ENCODE results near the gene IRF4. TPM values are rescaled to one million over a fixed set of nuclear protein-coding genes. Genes with fewer than 3 reads are reported as not detected.
"Not testable (repeated sequence)": the region's sequence is repeated elsewhere in the genome, so short reads cannot be mapped to it uniquely, and the experiment has no call there.

Gene IRF4
- total RNA-seq, 1 experiment from 2014 or later: not detected

DNA sequence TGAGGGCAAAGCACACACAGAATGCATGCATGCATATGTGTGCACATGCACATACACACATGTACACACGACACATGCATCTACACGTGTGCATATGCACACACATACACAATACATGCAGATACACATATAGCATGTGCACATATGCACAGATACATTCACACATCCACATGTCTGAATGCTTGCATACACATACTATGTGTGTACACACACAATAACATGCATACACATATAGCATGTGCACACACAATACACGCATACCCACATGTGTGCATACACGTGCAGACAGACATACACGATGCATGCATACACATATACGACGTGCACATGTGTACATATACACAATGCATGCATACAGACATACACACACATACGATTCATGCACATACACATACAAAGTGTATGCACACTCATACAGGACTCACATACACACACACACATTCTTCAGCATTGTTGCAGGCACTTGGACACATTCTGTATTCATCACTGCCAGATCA lies 24.2 kb upstream of the IRF4 start:
- TF ChIP-seq, protein P1, sequence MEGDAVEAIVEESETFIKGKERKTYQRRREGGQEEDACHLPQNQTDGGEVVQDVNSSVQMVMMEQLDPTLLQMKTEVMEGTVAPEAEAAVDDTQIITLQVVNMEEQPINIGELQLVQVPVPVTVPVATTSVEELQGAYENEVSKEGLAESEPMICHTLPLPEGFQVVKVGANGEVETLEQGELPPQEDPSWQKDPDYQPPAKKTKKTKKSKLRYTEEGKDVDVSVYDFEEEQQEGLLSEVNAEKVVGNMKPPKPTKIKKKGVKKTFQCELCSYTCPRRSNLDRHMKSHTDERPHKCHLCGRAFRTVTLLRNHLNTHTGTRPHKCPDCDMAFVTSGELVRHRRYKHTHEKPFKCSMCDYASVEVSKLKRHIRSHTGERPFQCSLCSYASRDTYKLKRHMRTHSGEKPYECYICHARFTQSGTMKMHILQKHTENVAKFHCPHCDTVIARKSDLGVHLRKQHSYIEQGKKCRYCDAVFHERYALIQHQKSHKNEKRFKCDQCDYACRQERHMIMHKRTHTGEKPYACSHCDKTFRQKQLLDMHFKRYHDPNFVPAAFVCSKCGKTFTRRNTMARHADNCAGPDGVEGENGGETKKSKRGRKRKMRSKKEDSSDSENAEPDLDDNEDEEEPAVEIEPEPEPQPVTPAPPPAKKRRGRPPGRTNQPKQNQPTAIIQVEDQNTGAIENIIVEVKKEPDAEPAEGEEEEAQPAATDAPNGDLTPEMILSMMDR (IDR thresholded peaks at IDR 0.05; ENCODE audit: unreplicated experiment): no peak
- intact Hi-C loops (cut with micrococcal nuclease; ENCODE audit: unreplicated experiment): no loop called here
- Mint-ChIP-seq H3K4me1 (ENCODE audit: low read depth, unreplicated experiment) (no peaks in the 10 kb centered on the region), H3K36me3 (ENCODE audit: insufficient read depth, unreplicated experiment) (peaks cover 4% of the 10 kb centered on the region), H3K4me3 (ENCODE audit: low read depth, unreplicated experiment) (no peak overlapping the region), H3K27me3 (ENCODE audit: unreplicated experiment) (peaks cover 44% of the 10 kb centered on the region), H3K27ac (ENCODE audit: unreplicated experiment) (no peak overlapping the region), H3K9me3 (ENCODE audit: low read depth, unreplicated experiment) (peaks cover 14% of the 10 kb centered on the region)
- CTCF ChIA-PET: no interaction called here
- no TSS peak for BruUV-seq (replicated peaks)
- DNase-seq: no peak

DNA sequence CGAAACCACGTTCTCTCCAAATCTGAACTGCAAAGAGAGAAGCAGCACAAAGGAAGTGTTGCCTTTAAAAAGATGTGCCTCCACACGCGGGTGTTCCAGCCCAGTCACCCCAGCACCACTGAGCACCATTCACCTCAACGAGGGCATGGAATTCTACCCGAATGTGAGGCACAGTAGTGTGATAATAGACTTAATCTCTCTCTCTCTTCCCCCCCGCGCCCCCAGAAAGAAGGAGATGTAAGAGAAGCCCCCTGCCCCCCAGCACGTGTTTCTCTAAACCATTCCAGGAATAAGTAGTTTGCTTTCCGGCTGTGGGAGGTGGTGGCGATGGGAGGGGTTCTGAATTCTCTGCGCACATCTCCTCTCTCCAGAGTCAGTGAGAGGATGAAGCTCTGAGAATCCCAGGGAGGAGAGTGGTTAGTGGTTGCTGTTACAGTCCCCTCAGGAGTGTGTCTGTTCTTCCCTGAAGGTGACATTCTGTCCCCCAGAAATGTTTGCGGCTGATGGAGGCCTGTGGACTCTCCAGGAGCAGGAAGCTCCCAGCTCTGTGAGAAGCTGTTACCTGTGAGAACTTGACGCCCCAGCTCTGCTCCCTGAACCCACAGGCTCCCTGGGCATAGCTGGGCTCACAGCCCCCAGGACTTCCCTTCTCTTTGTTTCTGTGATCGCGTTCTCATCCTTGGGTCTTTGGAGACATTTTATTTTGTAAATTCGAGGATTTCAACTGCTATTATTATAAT lies 23.5 kb upstream of the IRF4 start:
- CTCF ChIA-PET: no interaction called here
- Mint-ChIP-seq H3K27me3 (ENCODE audit: unreplicated experiment) (peaks cover 51% of the 10 kb centered on the region), H3K4me3 (ENCODE audit: low read depth, unreplicated experiment) (no peak overlapping the region), H3K27ac (ENCODE audit: unreplicated experiment) (no peak overlapping the region), H3K4me1 (ENCODE audit: low read depth, unreplicated experiment) (no peaks in the 10 kb centered on the region), H3K36me3 (ENCODE audit: insufficient read depth, unreplicated experiment) (no peaks in the 10 kb centered on the region), H3K9me3 (ENCODE audit: low read depth, unreplicated experiment) (peaks cover 11% of the 10 kb centered on the region)
- no TSS peak for BruUV-seq (replicated peaks)
- TF ChIP-seq, protein P1 (IDR thresholded peaks at IDR 0.05; ENCODE audit: unreplicated experiment): no peak
- intact Hi-C loops (cut with micrococcal nuclease; ENCODE audit: unreplicated experiment): no loop called here
- DNase-seq: no peak

DNA sequence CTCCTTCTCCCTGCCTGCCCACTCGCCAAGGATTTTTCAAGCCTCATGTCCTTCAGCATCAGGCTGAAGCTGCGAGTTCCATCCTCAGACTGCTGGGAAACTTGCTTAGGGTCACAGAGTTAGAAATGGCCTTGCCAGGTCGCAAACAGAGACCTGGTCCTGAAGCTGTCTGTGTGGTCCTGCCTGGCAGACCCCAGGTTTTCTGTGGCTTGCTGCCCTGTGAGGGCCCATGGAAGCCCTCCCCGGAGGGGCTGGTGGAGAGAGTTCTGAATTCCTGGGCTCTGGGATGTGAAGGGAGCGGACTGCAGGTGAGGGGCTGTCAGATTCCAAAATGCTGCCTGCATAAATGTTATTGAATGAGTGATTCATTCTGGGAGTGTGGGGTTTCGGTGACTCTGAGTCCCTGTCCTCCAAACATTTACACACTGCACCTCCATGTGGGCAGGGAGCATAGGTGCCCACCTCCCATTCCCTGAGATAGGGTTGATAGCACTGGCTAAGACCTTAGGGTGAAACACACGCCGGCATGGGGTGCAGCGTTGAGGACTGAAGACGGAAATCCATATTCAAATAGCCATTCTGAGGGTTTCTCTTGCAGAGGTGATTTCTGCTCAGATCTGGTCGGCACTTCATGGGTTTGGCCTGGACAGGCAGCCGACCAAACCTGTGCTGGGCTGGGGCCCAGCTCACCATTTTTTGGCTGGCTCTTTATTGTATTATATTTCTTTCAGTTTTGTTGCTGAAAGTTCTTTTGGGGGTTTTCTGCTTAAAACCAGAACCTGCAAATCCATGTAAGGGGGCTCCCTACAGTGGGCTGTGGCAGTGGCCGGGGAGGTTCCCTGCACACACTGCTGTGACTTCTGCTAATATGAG lies 21.8 kb upstream of the IRF4 start:
- Mint-ChIP-seq H3K27me3 (ENCODE audit: unreplicated experiment) (peaks cover 54% of the 10 kb centered on the region), H3K27ac (ENCODE audit: unreplicated experiment) (no peak overlapping the region), H3K36me3 (ENCODE audit: insufficient read depth, unreplicated experiment) (no peaks in the 10 kb centered on the region), H3K4me1 (ENCODE audit: low read depth, unreplicated experiment) (no peaks in the 10 kb centered on the region), H3K4me3 (ENCODE audit: low read depth, unreplicated experiment) (no peak overlapping the region), H3K9me3 (ENCODE audit: low read depth, unreplicated experiment) (peaks cover 7% of the 10 kb centered on the region)
- no TSS peak for BruUV-seq (replicated peaks)
- TF ChIP-seq, protein P1 (IDR thresholded peaks at IDR 0.05; ENCODE audit: unreplicated experiment): no peak
- CTCF ChIA-PET: no interaction called here
- intact Hi-C loops (cut with micrococcal nuclease; ENCODE audit: unreplicated experiment): no loop called here
- no peak for DNase-seq

DNA sequence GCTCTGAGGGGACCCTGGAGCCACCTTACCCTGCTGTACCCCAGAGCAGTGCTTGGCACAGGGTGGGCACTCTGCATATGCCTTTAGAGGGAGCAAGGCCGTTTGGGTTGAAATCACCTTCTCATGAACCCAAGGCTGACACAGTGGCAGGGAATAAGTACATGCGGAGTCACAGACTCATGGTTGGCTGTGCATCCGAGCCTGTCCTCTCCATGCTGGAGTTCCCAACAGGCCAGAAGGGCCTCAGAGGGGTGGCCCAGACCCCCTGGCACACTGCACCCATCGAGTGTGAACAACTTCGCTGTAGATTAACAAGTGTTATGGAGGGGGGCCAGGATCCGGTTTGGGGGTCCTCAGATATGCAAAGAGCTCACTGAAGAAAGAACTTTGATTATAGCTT lies 21.0 kb upstream of the IRF4 start:
- TF ChIP-seq, protein P1 (IDR thresholded peaks at IDR 0.05; ENCODE audit: unreplicated experiment): no peak
- H3K27ac Mint-ChIP-seq (ENCODE audit: unreplicated experiment): no peak overlapping the region
- peaks cover 6% of the 10 kb centered on the region for H3K9me3 Mint-ChIP-seq (ENCODE audit: low read depth, unreplicated experiment)
- no peak overlapping the region for H3K4me3 Mint-ChIP-seq (ENCODE audit: low read depth, unreplicated experiment)
- DNase-seq: no peak
- H3K4me1 Mint-ChIP-seq (ENCODE audit: low read depth, unreplicated experiment): no peaks in the 10 kb centered on the region
- H3K27me3 Mint-ChIP-seq (ENCODE audit: unreplicated experiment): peaks cover 54% of the 10 kb centered on the region
- intact Hi-C loops (cut with micrococcal nuclease; ENCODE audit: unreplicated experiment): no loop called here
- CTCF ChIA-PET: interaction anchor here (0.6 kb wide), 1 partner anchor 52 kb away, joined by 3 read pairs; no protein-coding TSS in a partner anchor
- BruUV-seq (replicated peaks): no TSS peak
- no peaks in the 10 kb centered on the region for H3K36me3 Mint-ChIP-seq (ENCODE audit: insufficient read depth, unreplicated experiment)

DNA sequence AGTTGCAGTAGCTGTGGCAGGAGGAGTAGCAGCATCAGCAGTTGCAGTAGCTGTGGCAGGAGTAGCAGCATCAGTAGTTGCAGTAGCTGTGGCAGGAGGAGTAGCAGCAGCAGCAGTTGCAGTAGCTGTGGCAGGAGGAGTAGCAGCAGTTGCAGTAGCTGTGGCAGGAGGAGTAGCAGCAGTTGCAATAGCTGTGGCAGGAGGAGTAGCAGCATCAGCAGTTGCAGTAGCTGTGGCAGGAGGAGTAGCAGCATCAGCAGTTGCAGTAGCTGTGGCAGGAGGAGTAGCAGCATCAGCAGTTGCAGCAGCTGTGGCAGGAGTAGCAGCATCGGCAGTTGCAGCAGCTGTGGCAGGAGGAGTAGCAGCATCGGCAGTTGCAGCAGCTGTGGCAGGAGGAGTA lies 19.7 kb upstream of the IRF4 start:
- peaks cover 45% of the 10 kb centered on the region for H3K27me3 Mint-ChIP-seq (ENCODE audit: unreplicated experiment)
- H3K4me1 Mint-ChIP-seq (ENCODE audit: low read depth, unreplicated experiment); H3K27ac Mint-ChIP-seq (ENCODE audit: unreplicated experiment); intact Hi-C loops (cut with micrococcal nuclease; ENCODE audit: unreplicated experiment); BruUV-seq (replicated peaks); DNase-seq; H3K36me3 Mint-ChIP-seq (ENCODE audit: insufficient read depth, unreplicated experiment); H3K4me3 Mint-ChIP-seq (ENCODE audit: low read depth, unreplicated experiment); CTCF ChIA-PET; H3K9me3 Mint-ChIP-seq (ENCODE audit: low read depth, unreplicated experiment): not testable (repeated sequence)

All from Calu3 (cell line).